Measurements from ENCODE around the gene SOS1.

DNA sequence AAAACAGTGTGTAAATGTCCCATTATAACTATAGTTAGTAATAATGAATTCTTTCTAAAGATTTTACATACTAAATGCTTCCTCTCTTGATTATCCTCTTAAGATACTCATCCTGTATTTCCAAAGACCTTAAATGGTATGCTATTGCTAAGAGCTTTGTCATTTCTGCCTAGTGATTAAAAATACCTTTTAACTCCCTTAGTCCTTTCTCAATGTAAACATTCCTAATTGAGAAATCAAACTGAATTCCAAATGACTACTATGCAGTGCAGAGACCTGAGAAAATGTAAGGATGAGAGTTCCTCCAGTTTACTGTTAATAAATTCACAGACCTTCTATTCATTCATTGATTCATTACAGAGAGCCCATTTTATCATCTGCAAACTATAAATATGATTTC lies 86.9 kb downstream of the SOS1 start:
- TF ChIP-seq, protein P1, sequence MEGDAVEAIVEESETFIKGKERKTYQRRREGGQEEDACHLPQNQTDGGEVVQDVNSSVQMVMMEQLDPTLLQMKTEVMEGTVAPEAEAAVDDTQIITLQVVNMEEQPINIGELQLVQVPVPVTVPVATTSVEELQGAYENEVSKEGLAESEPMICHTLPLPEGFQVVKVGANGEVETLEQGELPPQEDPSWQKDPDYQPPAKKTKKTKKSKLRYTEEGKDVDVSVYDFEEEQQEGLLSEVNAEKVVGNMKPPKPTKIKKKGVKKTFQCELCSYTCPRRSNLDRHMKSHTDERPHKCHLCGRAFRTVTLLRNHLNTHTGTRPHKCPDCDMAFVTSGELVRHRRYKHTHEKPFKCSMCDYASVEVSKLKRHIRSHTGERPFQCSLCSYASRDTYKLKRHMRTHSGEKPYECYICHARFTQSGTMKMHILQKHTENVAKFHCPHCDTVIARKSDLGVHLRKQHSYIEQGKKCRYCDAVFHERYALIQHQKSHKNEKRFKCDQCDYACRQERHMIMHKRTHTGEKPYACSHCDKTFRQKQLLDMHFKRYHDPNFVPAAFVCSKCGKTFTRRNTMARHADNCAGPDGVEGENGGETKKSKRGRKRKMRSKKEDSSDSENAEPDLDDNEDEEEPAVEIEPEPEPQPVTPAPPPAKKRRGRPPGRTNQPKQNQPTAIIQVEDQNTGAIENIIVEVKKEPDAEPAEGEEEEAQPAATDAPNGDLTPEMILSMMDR (IDR thresholded peaks at IDR 0.05), result no peak
- no peak for TF ChIP-seq POLR2A (IDR thresholded peaks at IDR 0.05)

All from right lobe of liver (tissue), 4 donors.